ENCODE measurements around the gene SLAMF9.

- TF ChIP-seq CTCF (IDR thresholded peaks at IDR 0.05; ENCODE audit: low read length) (no peak), EZH2 (optimal IDR thresholded peaks at IDR 0.05; ENCODE audit: low read depth, low read length) (no peak)
Measured at GRCh38 chr1:159981351-159982055, 27.5 kb upstream of the SLAMF9 start.

All from MM.1S (cell line).